HG02943 (cell line): ENCODE measurements around the gene TEX51.

Source experiments
- ATAC-seq: cut with Tn5 transposase; IDR thresholded peaks from one replicate; pipeline ENCODE4 v1.9.1; 2021; ENCODE audit warnings: mild to moderate bottlenecking, low read depth, moderate library complexity; ENCODE audit not compliant: unreplicated experiment

Gene TEX51

GRCh38 chr2:126946318-126947102 is 47.8 kb downstream of the TEX51 start:
- no peak for ATAC-seq

- no peak for ATAC-seq
Observed at GRCh38 chr2:126947103-126947429, 48.4 kb downstream of the TEX51 start.

GRCh38 chr2:126949775-126950174 is 51.1 kb downstream of the TEX51 start:
- no peak for ATAC-seq

DNA sequence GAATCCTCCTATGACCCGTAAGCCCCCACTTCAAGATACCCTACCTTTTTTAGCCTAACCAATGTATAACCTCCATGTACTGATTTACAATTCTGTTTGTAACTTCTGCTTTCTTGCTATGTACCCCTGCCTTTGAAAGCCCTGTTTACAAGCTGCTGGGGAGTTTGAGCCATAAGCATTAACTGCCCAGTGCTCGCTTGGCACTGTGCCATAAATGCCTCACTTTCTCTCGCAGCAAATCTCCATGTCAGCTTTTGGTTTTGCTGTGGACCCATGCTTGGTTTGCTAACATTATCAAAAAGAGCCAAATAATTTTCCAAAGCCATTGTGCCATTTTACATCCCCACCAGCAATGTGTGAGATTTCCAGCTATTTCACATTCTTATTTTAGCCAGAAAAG is 51.8 kb downstream of the TEX51 start:
- ATAC-seq: no peak
